Measurements from ENCODE around the gene IMP4. TPM values are rescaled to one million over a fixed set of nuclear protein-coding genes. Genes with fewer than 3 reads are reported as not detected.

The IMP4 gene
- total and polyA plus RNA-seq, 10 of the 15 experiments (the other 5 are each of a cell fraction or from before 2014, with no cell fraction given): 41.4 to 242 (median 166) TPM

GRCh38 chr2:130342533-130343275 is at the start of gene IMP4 (continued):
- TF ChIP-seq REST (IDR thresholded peaks at IDR 0.05; ENCODE audit: low read depth, low read length) (no peak), IKZF1 (conservative IDR thresholded peaks at IDR 0.05) (peak; percentile 90), ETV6 (conservative IDR thresholded peaks at IDR 0.05 in 1 of 2, IDR thresholded peaks at IDR 0.05 in 1 of 2; ENCODE audit: borderline replicate concordance in 1 of 2, low read depth in 1 of 2) (no peak), MYC (IDR thresholded peaks at IDR 0.05; ENCODE audit: insufficient read depth, insufficient read length, insufficient replicate concordance, low read length, severe bottlenecking) (peak; percentile 93), E2F8 (IDR thresholded peaks at IDR 0.05; ENCODE audit: low read depth, partially characterized antibody) (no peak), NKRF (conservative IDR thresholded peaks at IDR 0.05) (peak; percentile 98), MEF2B (IDR thresholded peaks at IDR 0.05; ENCODE audit: partially characterized antibody, poor library complexity, severe bottlenecking) (peak; percentile 51), NR2C1 (IDR thresholded peaks at IDR 0.05) (peak; percentile 90), DPF2 (IDR thresholded peaks at IDR 0.05) (no peak), KLF5 (IDR thresholded peaks at IDR 0.05; ENCODE audit: partially characterized antibody) (peak; percentile 24), NFYB (IDR thresholded peaks at IDR 0.05; ENCODE audit: insufficient read depth, low read depth, low read length) (peak; percentile 89), KDM1A (IDR thresholded peaks at IDR 0.05; ENCODE audit: borderline replicate concordance) (no peak), YBX1 (IDR thresholded peaks at IDR 0.05) (no peak), RAD51 (IDR thresholded peaks at IDR 0.05) (peak; percentile 98), CHD1 (IDR thresholded peaks at IDR 0.05; ENCODE audit: low read depth, low read length) (no peak), STAT1 (conservative IDR thresholded peaks at IDR 0.05) (no peak; the same call in 1 of the 2 replicates), EED (IDR thresholded peaks at IDR 0.05; ENCODE audit: low read depth) (peak; percentile 10; the same call in 1 of the 2 replicates), PBX3 (IDR thresholded peaks at IDR 0.05; ENCODE audit: insufficient replicate concordance, low read depth, low read length) (no peak), CHD2 (IDR thresholded peaks at IDR 0.05; ENCODE audit: borderline replicate concordance, low read depth, low read length) (0 out of 2 replicates have a peak, but pooled peaks have one; percentile 41), ZNF622 (IDR thresholded peaks at IDR 0.05) (no peak)

Measured in GM12878 (cell line).